B cell (primary cell): ENCODE data around the gene SDK1. TPM values are rescaled to one million over a fixed set of nuclear protein-coding genes. Genes with fewer than 3 reads are reported as not detected.

Experiments used
- ATAC-seq: fragments of 200-7000 bp; cut with Tn5 transposase; one replicate; pipeline ENCODE4 v1.10.0; 2021; ENCODE audit warnings: low read depth, mild to moderate bottlenecking, moderate number of reproducible peaks, moderate library complexity
- CTCF ChIA-PET: fragments of 350-600 bp; sonication (Branson Sonifier 250); formaldehyde crosslinking; loops from one replicate; lab custom pipeline; 2021; ENCODE audit warnings: antibody characterized with exemption, inconsistent platforms; lab: Charles Lee
- POLR2A ChIA-PET: fragments of 350-600 bp; sonication (Branson Sonifier 250); formaldehyde crosslinking; loops from one replicate; lab custom pipeline; 2021; ENCODE audit warnings: antibody characterized with exemption; lab: Charles Lee
- DNase-seq: peaks from one replicate; pipeline ENCODE4 v3.0.0; 2013
- H2AFZ ChIP-seq: 2 replicates; pipeline ENCODE4 v1.6.1; 2012; ENCODE audit warnings: mild to moderate bottlenecking, low read depth, low read length; ENCODE audit not compliant: insufficient read depth, poor library complexity, severe bottlenecking
- H3K27ac ChIP-seq, 2 donors: 1 replicate in 1 of 2; 2 replicates in 1 of 2; pipeline ENCODE4 v1.5.1; 2012 to 2013; ENCODE audit warnings: low read length in 2 of 2, mild to moderate bottlenecking in 2 of 2, moderate library complexity in 1 of 2
- H3K27me3 ChIP-seq, 4 experiments: fragments of 200-600 bp in 1 of 4; sonication (generic) in 1 of 4; replicated peaks in 1 of 4; 1 replicate in 2 of 4; 2 replicates in 2 of 4; pipeline versions ENCODE4 v1.6.1 to v1.7.0; 2013 to 2016; ENCODE audit warnings: low read length in 3 of 4, mild to moderate bottlenecking in 2 of 4, mixed read lengths in 1 of 4, moderate library complexity in 1 of 4; ENCODE audit not compliant: insufficient read depth in 4 of 4, control insufficient read depth in 3 of 4; ENCODE audit errors: control extremely low read depth in 1 of 4
- H3K36me3 ChIP-seq, 2 experiments: replicated peaks in 1 of 2; 1 replicate in 1 of 2; 2 replicates in 1 of 2; pipeline versions ENCODE4 v1.6.1 to v1.7.1; 2013; ENCODE audit warnings: low read length in 1 of 2; ENCODE audit not compliant: insufficient read depth in 2 of 2, control insufficient read depth in 1 of 2; ENCODE audit errors: control extremely low read depth in 1 of 2, extremely low read depth in 1 of 2
- H3K4me1 ChIP-seq, 2 donors: fragments of 200-600 bp in 1 of 2; sonication (generic) in 1 of 2; 1 replicate in 1 of 2; 2 replicates in 1 of 2; pipeline versions ENCODE4 v1.5.1 to v1.6.1; 2013 to 2017; ENCODE audit warnings: low read length in 2 of 2; ENCODE audit not compliant: control insufficient read depth in 2 of 2, insufficient read depth in 2 of 2
- H3K4me2 ChIP-seq: replicated peaks from 2 replicates; pipeline ENCODE3; 2012; ENCODE audit warnings: mild to moderate bottlenecking, low read depth, low read length; ENCODE audit not compliant: poor library complexity, severe bottlenecking
- H3K4me3 ChIP-seq, 5 experiments: fragments of 200-600 bp in 1 of 5; sonication (generic) in 1 of 5; 1 replicate in 3 of 5; 2 replicates in 2 of 5; pipeline versions ENCODE4 v1.5.1 to v1.7.0; 2011 to 2016; ENCODE audit warnings: low read length in 4 of 5, mild to moderate bottlenecking in 4 of 5, low read depth in 2 of 5, control low read depth in 1 of 5, moderate library complexity in 1 of 5; ENCODE audit not compliant: insufficient read depth in 1 of 5; ENCODE audit errors: control extremely low read depth in 1 of 5, extremely low read depth in 1 of 5
- H3K79me2 ChIP-seq: fragments of 200-600 bp; sonication (generic); one replicate; pipeline ENCODE4 v1.6.0; 2016; ENCODE audit warnings: low read length; ENCODE audit not compliant: control insufficient read depth, insufficient read depth
- H3K9ac ChIP-seq: fragments of 200-600 bp; sonication (generic); 2 replicates; pipeline ENCODE4 v1.6.1; 2017; ENCODE audit warnings: mild to moderate bottlenecking, low read length, moderate library complexity
- H3K9me3 ChIP-seq, 3 donors: one replicate each; pipeline versions ENCODE4 v1.6.1 to v1.7.1; 2013; ENCODE audit warnings: low read length in 2 of 3; ENCODE audit not compliant: control insufficient read depth in 2 of 3, insufficient read depth in 1 of 3; ENCODE audit errors: control extremely low read depth in 1 of 3
- H4K20me1 ChIP-seq: 2 replicates; pipeline ENCODE4 v1.6.0; 2012; ENCODE audit warnings: mild to moderate bottlenecking, low read length; ENCODE audit not compliant: insufficient read depth, control insufficient read depth, poor library complexity, severe bottlenecking
- H3K27ac Mint-ChIP-seq: one replicate; pipeline ENCODE4 v1.8.0; 2021; ENCODE audit warnings: mixed read lengths
- H3K27me3 Mint-ChIP-seq: one replicate; pipeline ENCODE4 v1.8.0; 2021; ENCODE audit warnings: mixed read lengths
- H3K4me1 Mint-ChIP-seq: one replicate; pipeline ENCODE4 v1.8.0; 2021; ENCODE audit warnings: mixed read lengths
- H3K4me3 Mint-ChIP-seq: one replicate; pipeline ENCODE4 v1.8.0; 2021; ENCODE audit warnings: mixed read lengths
- H3K9me3 Mint-ChIP-seq: one replicate; pipeline ENCODE4 v1.8.0; 2022; ENCODE audit warnings: mixed read lengths; ENCODE audit not compliant: insufficient read depth
- CTCF ChIP-seq: fragments of 200-600 bp; IDR thresholded peaks from one replicate; pipeline ENCODE4 v1.8.0; 2022; ENCODE audit warnings: antibody characterized with exemption, mild to moderate bottlenecking
- EZH2 ChIP-seq: IDR thresholded peaks from 2 replicates; pipeline ENCODE4 v1.6.1; 2012; ENCODE audit warnings: borderline replicate concordance, low read depth, mild to moderate bottlenecking, moderate library complexity, low read length; ENCODE audit not compliant: insufficient read depth, poor library complexity, severe bottlenecking
- WGBS: methylation state at CpG from one replicate; pipeline ENCODE4 v1.1.5; 2013; ENCODE audit warnings: missing lambda C conversion rate; ENCODE audit not compliant: insufficient coverage; 5-methylcytosine and 5-hydroxymethylcytosine counted together
- intact Hi-C: fragments of 100-400 bp; cut with micrococcal nuclease; formaldehyde crosslinking; loops from one replicate; pipeline ENCODE4 v1.10.0; 2022
- polyA plus RNA-seq: library from polyadenylated mRNA; depleted of rRNA; stranded (reverse); fragments of >200 nt; gene quantifications from 2 replicates; pipeline ENCODE4 v1.2.3, GENCODE V29; 2012
- total RNA-seq, 2 donors: library from RNA; stranded (reverse); fragments of 120-200 nt in 1 of 2; gene quantifications; 1 replicate in 1 of 2; 2 replicates in 1 of 2; pipeline versions ENCODE4 v1.2.3 to v1.2.4, GENCODE V29; 2013 to 2022

SDK1 gene
- total and polyA plus RNA-seq, 2 donors (not counting 1 experiment from before 2014, with no cell fraction given), result 0.73 to 2.0 TPM

GRCh38 chr7:3393862-3394261 is 92.8 kb downstream of the SDK1 start:
- no peak overlapping the region for H3K27ac ChIP-seq
- no peaks in the 10 kb centered on the region for H3K79me2 ChIP-seq
- POLR2A ChIA-PET, result no interaction called here
- intact Hi-C loops, result no loop called here
- no peak overlapping the region for H3K4me2 ChIP-seq
- no peaks in the 10 kb centered on the region for H3K4me1 ChIP-seq
- peaks cover 0 to 18% (median 0%) of the 10 kb centered on the region in 3 donors for H3K9me3 ChIP-seq
- no peak overlapping the region for H3K4me3 ChIP-seq
- Mint-ChIP-seq H3K4me1 (no peaks in the 10 kb centered on the region), H3K4me3 (no peak overlapping the region), H3K27ac (no peak overlapping the region), H3K9me3 (peaks cover 26% of the 10 kb centered on the region), H3K27me3 (peaks cover 19% of the 10 kb centered on the region)
- no peak overlapping the region for H2AFZ ChIP-seq
- no peak for ATAC-seq
- CTCF ChIA-PET, result no interaction called here
- no peaks in the 10 kb centered on the region for H3K36me3 ChIP-seq
- TF ChIP-seq CTCF (no peak), EZH2 (no peak)
- DNase-seq, result no peak
- H4K20me1 ChIP-seq, result no peaks in the 10 kb centered on the region
- H3K27me3 ChIP-seq, result peaks cover 0 to 3% (median 0%) of the 10 kb centered on the region in 4 experiments
- no peak overlapping the region for H3K9ac ChIP-seq
- WGBS, result no CpG with 5 or more reads among the region's 3 CpGs

- ATAC-seq (no peak), DNase-seq (no peak)
- Histone ChIP-seq H3K9me3 (peaks cover 0 to 18% (median 0%) of the 10 kb centered on the region in 3 donors), H3K79me2 (no peaks in the 10 kb centered on the region), H3K9ac (no peak overlapping the region), H3K4me2 (no peak overlapping the region), H2AFZ (no peak overlapping the region), H3K4me1 (no peaks in the 10 kb centered on the region), H4K20me1 (no peaks in the 10 kb centered on the region), H3K4me3 (no peak overlapping the region), H3K27ac (no peak overlapping the region), H3K36me3 (no peaks in the 10 kb centered on the region), H3K27me3 (peaks cover 0 to 8% (median 0%) of the 10 kb centered on the region in 4 experiments)
- Mint-ChIP-seq H3K27ac (no peak overlapping the region), H3K4me3 (no peak overlapping the region), H3K9me3 (peaks cover 27% of the 10 kb centered on the region), H3K4me1 (no peaks in the 10 kb centered on the region), H3K27me3 (peaks cover 35% of the 10 kb centered on the region)
- POLR2A ChIA-PET, result no interaction called here
- WGBS, result no CpG with 5 or more reads among the region's 3 CpGs
- intact Hi-C loops, result no loop called here
- CTCF ChIA-PET, result no interaction called here
- no peak for TF ChIP-seq EZH2
- no peak for TF ChIP-seq CTCF
Observed at GRCh38 chr7:3397324-3397723, 96.3 kb downstream of the SDK1 start.
